Endothelial cell of umbilical vein (primary cell): Measurements from ENCODE around the gene ARID1B. TPM values are rescaled to one million over a fixed set of nuclear protein-coding genes. Genes with fewer than 3 reads are reported as not detected.

Experiments used
- BruUV-seq: library from RNA; stranded (reverse); fragments of 400-500 nt; replicated peaks from 2 replicates; lab custom pipeline; 2021; lab: Mats Ljungman, UMichigan
- CTCF ChIA-PET: fragments of 300-600, 350-600 bp; sonication (Branson Sonifier 250); formaldehyde crosslinking; loops from one replicate; lab custom pipeline; 2021; ENCODE audit warnings: antibody characterized with exemption, inconsistent platforms; lab: Charles Lee
- POLR2A ChIA-PET: fragments of 300-600, 350-600 bp; sonication (Branson Sonifier 250); formaldehyde crosslinking; loops from one replicate; lab custom pipeline; 2021; ENCODE audit warnings: antibody characterized with exemption, inconsistent platforms; lab: Charles Lee
- DNase-seq: peaks from one replicate; pipeline ENCODE4 v3.0.0-alpha.2; 2011; ENCODE audit warnings: low read depth, low spot score
- FAIRE-seq: peaks from 2 replicates; lab custom pipeline; 2011; peaks lifted over from hg19 to GRCh38; lab: Jason Lieb, UNC
- H2AFZ ChIP-seq: 2 replicates; pipeline ENCODE4 v1.6.0; 2012; ENCODE audit warnings: low read depth, low read length, control low read depth, inconsistent platforms
- H3K27ac ChIP-seq: 2 replicates; pipeline ENCODE4 v1.5.1; 2011; ENCODE audit warnings: low read depth, mild to moderate bottlenecking, control low read depth, low read length, moderate library complexity; ENCODE audit not compliant: insufficient read depth
- H3K27me3 ChIP-seq, 2 experiments: 2 replicates each; pipeline versions ENCODE4 v1.6.0 to v1.6.1; 2011; ENCODE audit warnings: low read length in 2 of 2, mixed read lengths in 1 of 2; ENCODE audit not compliant: control insufficient read depth in 2 of 2, insufficient read depth in 2 of 2
- H3K36me3 ChIP-seq, 2 experiments: 2 replicates in 1 of 2; 3 replicates in 1 of 2; pipeline ENCODE4 v1.5.1; 2011; ENCODE audit warnings: low read length in 2 of 2, mild to moderate bottlenecking in 1 of 2, moderate library complexity in 1 of 2; ENCODE audit not compliant: control insufficient read depth in 2 of 2, insufficient read depth in 2 of 2; ENCODE audit errors: extremely low read depth in 1 of 2
- H3K4me1 ChIP-seq: 3 replicates; pipeline ENCODE4 v1.5.1; 2011; ENCODE audit warnings: mild to moderate bottlenecking, low read length; ENCODE audit not compliant: control insufficient read depth, insufficient read depth; ENCODE audit errors: extremely low read depth
- H3K4me2 ChIP-seq: 2 replicates; pipeline ENCODE4 v1.6.1; 2011; ENCODE audit warnings: low read length, control low read depth, mixed read lengths; ENCODE audit not compliant: insufficient read depth
- H3K4me3 ChIP-seq, 3 experiments: fragments of 200-600 bp in 1 of 3; sonication (generic), shearing (Covaris generic) in 1 of 3; replicated peaks in 1 of 3; 2 replicates each; pipeline ENCODE4 v1.5.1; 2011 to 2016; ENCODE audit warnings: control low read depth in 3 of 3, low read length in 3 of 3, mild to moderate bottlenecking in 2 of 3, inconsistent platforms in 1 of 3, low read depth in 1 of 3, moderate library complexity in 1 of 3; ENCODE audit not compliant: insufficient read depth in 1 of 3
- H3K79me2 ChIP-seq: 2 replicates; pipeline ENCODE4 v1.6.0; 2012; ENCODE audit warnings: low read length, inconsistent platforms; ENCODE audit not compliant: control insufficient read depth, insufficient read depth
- H3K9ac ChIP-seq: replicated peaks from 2 replicates; pipeline ENCODE3; 2011; ENCODE audit warnings: low read length, control low read depth; ENCODE audit not compliant: insufficient read depth; ENCODE audit errors: extremely low read depth
- H3K9me1 ChIP-seq: replicated peaks from 3 replicates; pipeline ENCODE4 v1.6.0; 2011; ENCODE audit warnings: mild to moderate bottlenecking, low read length; ENCODE audit not compliant: control insufficient read depth, insufficient read depth; ENCODE audit errors: extremely low read depth
- H3K9me3 ChIP-seq: replicated peaks from 2 replicates; pipeline ENCODE4 v1.5.1; 2012; ENCODE audit warnings: low read length, inconsistent platforms; ENCODE audit not compliant: control insufficient read depth, insufficient read depth
- H4K20me1 ChIP-seq: replicated peaks from 2 replicates; pipeline ENCODE3; 2011; ENCODE audit warnings: mild to moderate bottlenecking, low read length; ENCODE audit not compliant: control insufficient read depth, insufficient read depth; ENCODE audit errors: extremely low read depth
- EZH2 ChIP-seq: IDR thresholded peaks from 2 replicates; pipeline ENCODE4 v1.6.1; 2012; ENCODE audit warnings: borderline replicate concordance, low read depth, mild to moderate bottlenecking, moderate library complexity, low read length, inconsistent platforms; ENCODE audit not compliant: severe bottlenecking
- FOS ChIP-seq: IDR thresholded peaks from 2 replicates; pipeline ENCODE4 v1.6.1; 2011; ENCODE audit warnings: mild to moderate bottlenecking, low read length, moderate library complexity, borderline replicate concordance; ENCODE audit not compliant: insufficient read depth
- GATA2 ChIP-seq: IDR thresholded peaks from 2 replicates; pipeline ENCODE4 v1.7.0; 2011; ENCODE audit warnings: low read depth, mild to moderate bottlenecking, moderate library complexity, mixed read lengths, low read length; ENCODE audit not compliant: insufficient read length, insufficient read depth
- MYC ChIP-seq: IDR thresholded peaks from one replicate; pipeline ENCODE4 v1.6.1; 2011; ENCODE audit warnings: mild to moderate bottlenecking, low read depth, low read length
- POLR2A ChIP-seq: IDR thresholded peaks from 2 replicates; pipeline ENCODE4 v1.6.1; 2012; ENCODE audit warnings: low read depth, mild to moderate bottlenecking, control low read depth, low read length
- POLR2AphosphoS5 ChIP-seq: IDR thresholded peaks from 2 replicates; pipeline ENCODE4 v1.6.1; 2012; ENCODE audit warnings: low read depth, mild to moderate bottlenecking, control low read depth, low read length, moderate library complexity; ENCODE audit not compliant: insufficient read depth
- dilution Hi-C: fragments of 300-500 bp; cut with MboI; formaldehyde crosslinking; loops from one replicate; pipeline ENCODE4 v1.15.0; 2019; ENCODE audit warnings: low sequenced_read_pairs; ENCODE audit not compliant: extremely low pct_ligation_motif_present
- intact Hi-C: fragments of 100-400 bp; cut with micrococcal nuclease; formaldehyde crosslinking; loops from one replicate; pipeline ENCODE4 v1.10.0; 2022
- polyA plus RNA-seq, 4 experiments: library from polyadenylated mRNA; depleted of rRNA in 3 of 4; stranded (reverse) in 3 of 4; unstranded in 1 of 4; fragments of >200 nt; gene quantifications; 2 replicates each; pipeline versions ENCODE4 v1.2.1 to v1.2.3, GENCODE V29; 2011 to 2012; ENCODE audit warnings: missing spikeins in 1 of 4
- total RNA-seq: library from RNA; stranded (reverse); gene quantifications from 2 replicates; pipeline ENCODE4 v1.2.3, GENCODE V29; 2021
- TF ChIP-seq, protein P1 (sequence below), 2 donors: IDR thresholded peaks; 1 replicate in 1 of 2; 2 replicates in 1 of 2; pipeline ENCODE4 v1.5.1; 2011; ENCODE audit warnings: low read length in 2 of 2, mild to moderate bottlenecking in 2 of 2, moderate library complexity in 2 of 2, control low read depth in 1 of 2, inconsistent platforms in 1 of 2, low read depth in 1 of 2; ENCODE audit not compliant: insufficient read depth in 1 of 2; ENCODE audit errors: extremely low read depth in 1 of 2

ARID1B gene
- total and polyA plus RNA-seq, 2 donors (not counting 3 experiments of a cell fraction or from before 2014, with no cell fraction given), result 21.8 to 89.5 TPM

DNA sequence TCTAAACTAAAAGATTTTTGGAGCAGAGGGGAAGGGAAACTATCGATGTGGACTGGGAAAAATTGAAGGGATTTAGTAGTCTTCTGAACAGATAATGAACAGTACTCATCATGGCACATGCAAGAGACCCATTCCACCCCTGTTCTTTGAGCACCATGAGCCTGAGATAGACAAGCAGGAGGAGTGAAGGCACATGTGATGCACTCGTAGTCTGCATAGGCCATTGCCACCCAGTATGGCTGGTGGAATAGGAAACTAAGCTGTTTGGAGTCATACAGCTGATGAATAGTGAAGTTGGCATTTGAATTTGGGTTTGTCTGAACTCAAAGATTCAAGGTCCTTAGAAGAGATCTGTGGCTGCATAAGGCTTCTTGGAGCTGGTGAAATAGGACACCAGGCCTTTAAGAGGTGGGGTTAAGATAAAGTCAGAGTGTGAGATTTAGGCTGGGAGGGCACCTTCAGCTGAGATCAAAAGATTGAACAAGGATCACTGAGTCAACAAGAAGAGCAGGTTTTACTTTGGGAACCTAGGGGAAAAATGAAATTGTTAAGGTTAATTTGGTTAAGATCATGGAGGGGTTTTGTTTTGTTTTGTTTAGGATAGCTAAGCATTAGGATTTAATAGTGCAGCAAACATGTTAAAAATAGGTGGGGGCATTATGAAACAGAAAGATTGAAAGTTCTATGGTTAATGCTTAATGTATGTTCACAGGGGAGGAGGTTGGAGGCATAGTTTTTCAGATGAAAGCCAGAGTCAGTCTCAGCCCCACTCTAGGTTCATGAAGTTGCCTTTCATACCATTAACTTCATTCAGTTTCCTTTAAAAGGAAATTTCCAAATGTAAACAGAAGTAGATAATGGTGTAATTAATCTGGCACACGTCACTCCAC, 148.8 kb downstream of the ARID1B start:
- Histone ChIP-seq H3K9me1 (no peaks in the 10 kb centered on the region), H2AFZ (no peak overlapping the region), H4K20me1 (no peaks in the 10 kb centered on the region), H3K27ac (no peak overlapping the region), H3K4me2 (no peak overlapping the region), H3K9me3 (no peaks in the 10 kb centered on the region), H3K79me2 (peaks cover 29% of the 10 kb centered on the region), H3K27me3 (no peaks in the 10 kb centered on the region), H3K4me3 (no peak overlapping the region), H3K36me3 (no peaks in the 10 kb centered on the region), H3K9ac (no peak overlapping the region), H3K4me1 (no peaks in the 10 kb centered on the region)
- no TSS peak for BruUV-seq
- intact Hi-C loops, result no loop called here
- no peak for DNase-seq
- CTCF ChIA-PET, result interaction anchor here (1.0 kb wide), 1 partner anchor 19 kb away, joined by 3 read pairs; no protein-coding TSS in a partner anchor
- dilution Hi-C loops, result no loop called here
- TF ChIP-seq MYC (no peak), FOS (no peak), GATA2 (no peak), EZH2 (no peak), POLR2A (no peak), POLR2AphosphoS5 (no peak)
- TF ChIP-seq, protein P1, sequence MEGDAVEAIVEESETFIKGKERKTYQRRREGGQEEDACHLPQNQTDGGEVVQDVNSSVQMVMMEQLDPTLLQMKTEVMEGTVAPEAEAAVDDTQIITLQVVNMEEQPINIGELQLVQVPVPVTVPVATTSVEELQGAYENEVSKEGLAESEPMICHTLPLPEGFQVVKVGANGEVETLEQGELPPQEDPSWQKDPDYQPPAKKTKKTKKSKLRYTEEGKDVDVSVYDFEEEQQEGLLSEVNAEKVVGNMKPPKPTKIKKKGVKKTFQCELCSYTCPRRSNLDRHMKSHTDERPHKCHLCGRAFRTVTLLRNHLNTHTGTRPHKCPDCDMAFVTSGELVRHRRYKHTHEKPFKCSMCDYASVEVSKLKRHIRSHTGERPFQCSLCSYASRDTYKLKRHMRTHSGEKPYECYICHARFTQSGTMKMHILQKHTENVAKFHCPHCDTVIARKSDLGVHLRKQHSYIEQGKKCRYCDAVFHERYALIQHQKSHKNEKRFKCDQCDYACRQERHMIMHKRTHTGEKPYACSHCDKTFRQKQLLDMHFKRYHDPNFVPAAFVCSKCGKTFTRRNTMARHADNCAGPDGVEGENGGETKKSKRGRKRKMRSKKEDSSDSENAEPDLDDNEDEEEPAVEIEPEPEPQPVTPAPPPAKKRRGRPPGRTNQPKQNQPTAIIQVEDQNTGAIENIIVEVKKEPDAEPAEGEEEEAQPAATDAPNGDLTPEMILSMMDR (IDR thresholded peaks at IDR 0.05; ENCODE audit: extremely low read depth in 1 of 2, insufficient read depth in 1 of 2, low read depth in 1 of 2, low read length in 2 of 2), result no peak
- FAIRE-seq, result no peak
- POLR2A ChIA-PET, result no interaction called here
